ENCODE measurements around the gene PCBD1. TPM values are rescaled to one million over a fixed set of nuclear protein-coding genes. Genes with fewer than 3 reads are reported as not detected.

PCBD1 gene
- total RNA-seq, 2 donors from 2014 or later, result 40.5 to 67.7 TPM

- no peaks in the 10 kb centered on the region for H3K27me3 ChIP-seq
- H3K27ac ChIP-seq, result no peak overlapping the region
- WGBS, 2 donors, result 64 to 77% methylated on average over 2 of the region's 2 CpGs
- no peak for DNase-seq
- H3K4me1 ChIP-seq, result peaks cover 10% of the 10 kb centered on the region
- H3K36me3 ChIP-seq (replicated peaks in 1 of 2; ENCODE audit: insufficient read depth in 1 of 2, low read depth in 2 of 2), result no peaks in the 10 kb centered on the region
- H3K9me3 ChIP-seq, result no peaks in the 10 kb centered on the region
- no peak for TF ChIP-seq CTCF (IDR thresholded peaks at IDR 0.05)
- TF ChIP-seq POLR2A (IDR thresholded peaks at IDR 0.05), result no peak
- intact Hi-C loops (cut with DNase I), result no loop called here
- no peak for ATAC-seq
- H3K4me3 ChIP-seq, result no peak overlapping the region
These were observed 44.4 kb downstream of the PCBD1 start for GRCh38 chr10:70843776-70844489.

- Histone ChIP-seq H3K4me3 (no peak overlapping the region), H3K27ac (no peak overlapping the region), H3K4me1 (peaks cover 10% of the 10 kb centered on the region), H3K27me3 (no peaks in the 10 kb centered on the region), H3K9me3 (no peaks in the 10 kb centered on the region), H3K36me3 (replicated peaks in 1 of 2; ENCODE audit: insufficient read depth in 1 of 2, low read depth in 2 of 2) (no peaks in the 10 kb centered on the region)
- no peak for DNase-seq
- intact Hi-C loops (cut with DNase I), result no loop called here
- 43 to 49% methylated on average over 2 of the region's 2 CpGs for WGBS, 2 donors
- TF ChIP-seq POLR2A (IDR thresholded peaks at IDR 0.05), result no peak
- TF ChIP-seq CTCF (IDR thresholded peaks at IDR 0.05), result no peak
- ATAC-seq, result no peak
These were observed 45.0 kb downstream of the PCBD1 start for GRCh38 chr10:70843333-70843732.

GRCh38 chr10:70840836-70841235 is 47.5 kb downstream of the PCBD1 start:
- Histone ChIP-seq H3K4me3 (no peak overlapping the region), H3K9me3 (no peaks in the 10 kb centered on the region), H3K36me3 (replicated peaks in 1 of 2; ENCODE audit: insufficient read depth in 1 of 2, low read depth in 2 of 2) (no peaks in the 10 kb centered on the region), H3K27ac (no peak overlapping the region), H3K4me1 (peaks cover 15% of the 10 kb centered on the region), H3K27me3 (no peaks in the 10 kb centered on the region)
- no peak for TF ChIP-seq CTCF (IDR thresholded peaks at IDR 0.05)
- TF ChIP-seq POLR2A (IDR thresholded peaks at IDR 0.05), result no peak
- DNase-seq (no peak), ATAC-seq (no peak)
- intact Hi-C loops (cut with DNase I), result no loop called here
- WGBS, 2 donors, result 71 to 90% methylated on average over 2 of the region's 2 CpGs

GRCh38 chr10:70838270-70838805 is 50.0 kb downstream of the PCBD1 start:
- H3K27me3 ChIP-seq, result no peaks in the 10 kb centered on the region
- peaks cover 13% of the 10 kb centered on the region for H3K4me1 ChIP-seq
- TF ChIP-seq POLR2A (IDR thresholded peaks at IDR 0.05) (no peak), CTCF (IDR thresholded peaks at IDR 0.05) (no peak)
- 72 to 94% methylated on average over 4 of the region's 4 CpGs for WGBS, 2 donors
- H3K4me3 ChIP-seq, result no peak overlapping the region
- no peaks in the 10 kb centered on the region for H3K9me3 ChIP-seq
- no peaks in the 10 kb centered on the region for H3K36me3 ChIP-seq (replicated peaks in 1 of 2; ENCODE audit: insufficient read depth in 1 of 2, low read depth in 2 of 2)
- no peak overlapping the region for H3K27ac ChIP-seq
- intact Hi-C loops (cut with DNase I), result no loop called here
- ATAC-seq (no peak), DNase-seq (no peak)

DNA sequence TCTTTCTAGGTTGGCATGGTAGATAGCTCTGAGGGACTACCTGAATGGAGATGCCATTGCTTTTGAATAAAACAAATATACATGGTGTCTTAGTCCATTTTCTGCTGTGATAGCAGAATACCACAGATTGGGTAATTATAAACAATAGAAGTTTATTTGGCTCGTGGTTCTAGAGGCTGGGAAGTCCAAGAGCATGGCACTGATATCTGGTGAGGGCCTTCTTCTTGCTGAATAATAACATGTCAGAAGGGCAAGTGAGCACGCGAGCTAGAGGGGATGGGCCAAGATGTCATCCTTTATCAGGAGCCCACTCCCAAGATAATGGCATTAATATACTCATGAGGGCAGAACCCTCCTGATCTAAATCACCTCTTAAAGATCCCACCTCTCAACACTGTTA is 50.7 kb downstream of the PCBD1 start:
- no peak overlapping the region for H3K27ac ChIP-seq
- DNase-seq, result no peak
- no peaks in the 10 kb centered on the region for H3K27me3 ChIP-seq
- intact Hi-C loops (cut with DNase I), result no loop called here
- no peak for TF ChIP-seq POLR2A (IDR thresholded peaks at IDR 0.05)
- no peak for TF ChIP-seq CTCF (IDR thresholded peaks at IDR 0.05)
- H3K36me3 ChIP-seq (replicated peaks in 1 of 2; ENCODE audit: insufficient read depth in 1 of 2, low read depth in 2 of 2), result no peaks in the 10 kb centered on the region
- peaks cover 14% of the 10 kb centered on the region for H3K4me1 ChIP-seq
- 100% methylated on average over 3 of the region's 3 CpGs for WGBS, 2 donors
- no peak for ATAC-seq
- H3K4me3 ChIP-seq, result no peak overlapping the region
- no peaks in the 10 kb centered on the region for H3K9me3 ChIP-seq
